Measurements from ENCODE around the gene ARID1B.

Gene ARID1B

GRCh38 chr6:157047328-157047727, 270.1 kb downstream of the ARID1B start:
- DNase-seq (ENCODE audit: low read depth) = no peak
- TF ChIP-seq CTCF (IDR thresholded peaks at IDR 0.05; ENCODE audit: insufficient read depth, low read depth, low read length, missing control alignments) = no peak
- no peak overlapping the region for H3K4me3 ChIP-seq (ENCODE audit: low read depth, low read length)

GRCh38 chr6:157047951-157048350, 270.8 kb downstream of the ARID1B start:
- H3K4me3 ChIP-seq (ENCODE audit: low read depth, low read length) = no peak overlapping the region
- DNase-seq (ENCODE audit: low read depth) = no peak
- no peak for TF ChIP-seq CTCF (IDR thresholded peaks at IDR 0.05; ENCODE audit: insufficient read depth, low read depth, low read length, missing control alignments)

- no peak for DNase-seq (ENCODE audit: low read depth)
- TF ChIP-seq CTCF (IDR thresholded peaks at IDR 0.05; ENCODE audit: insufficient read depth, low read depth, low read length, missing control alignments) = no peak
- H3K4me3 ChIP-seq (ENCODE audit: low read depth, low read length) = no peak overlapping the region
Observed at GRCh38 chr6:157049133-157049532, 272.0 kb downstream of the ARID1B start.

- TF ChIP-seq CTCF (IDR thresholded peaks at IDR 0.05; ENCODE audit: insufficient read depth, low read depth, low read length, missing control alignments) = no peak
- no peak for DNase-seq (ENCODE audit: low read depth)
- H3K4me3 ChIP-seq (ENCODE audit: low read depth, low read length) = no peak overlapping the region
Observed at GRCh38 chr6:157050537-157051265, 273.5 kb downstream of the ARID1B start.

GRCh38 chr6:157054531-157054979, 277.4 kb downstream of the ARID1B start:
- no peak for TF ChIP-seq CTCF (IDR thresholded peaks at IDR 0.05; ENCODE audit: insufficient read depth, low read depth, low read length, missing control alignments)
- peak; percentile 60 for DNase-seq (ENCODE audit: low read depth)
- H3K4me3 ChIP-seq (ENCODE audit: low read depth, low read length) = no peak overlapping the region

- no peak for TF ChIP-seq CTCF (IDR thresholded peaks at IDR 0.05; ENCODE audit: insufficient read depth, low read depth, low read length, missing control alignments)
- no peak overlapping the region for H3K4me3 ChIP-seq (ENCODE audit: low read depth, low read length)
- DNase-seq (ENCODE audit: low read depth) = no peak
Observed at GRCh38 chr6:157055863-157056262, 278.7 kb downstream of the ARID1B start.

GRCh38 chr6:157056275-157056674, 279.1 kb downstream of the ARID1B start:
- DNase-seq (ENCODE audit: low read depth) = peak; percentile 55
- no peak for TF ChIP-seq CTCF (IDR thresholded peaks at IDR 0.05; ENCODE audit: insufficient read depth, low read depth, low read length, missing control alignments)
- no peak overlapping the region for H3K4me3 ChIP-seq (ENCODE audit: low read depth, low read length)
